GM06990 (cell line): ENCODE data around the gene MIDN.
A peak's percentile ranks its signal among the peaks of the same experiment; 100 is the strongest.

Source experiments
- DNase-seq: peaks from one replicate; pipeline ENCODE4 v3.0.0-alpha.2; 2011; ENCODE audit not compliant: insufficient read length; ENCODE audit errors: extremely low read depth
- H3K27me3 ChIP-seq: replicated peaks from 2 replicates; pipeline ENCODE4 v1.6.0; 2011; ENCODE audit warnings: low read length; ENCODE audit not compliant: control insufficient read depth, insufficient read depth
- H3K36me3 ChIP-seq: 2 replicates; pipeline ENCODE4 v1.5.1; 2011; ENCODE audit warnings: low read length; ENCODE audit not compliant: control insufficient read depth, insufficient read depth
- H3K4me3 ChIP-seq: replicated peaks from 2 replicates; pipeline ENCODE4 v1.5.1; 2011; ENCODE audit warnings: low read depth, mild to moderate bottlenecking, control low read depth, low read length
- TF ChIP-seq, protein P1 (sequence below): IDR thresholded peaks from 2 replicates; pipeline ENCODE4 v1.5.1; 2011; ENCODE audit warnings: low read length, control low read depth, mild to moderate bottlenecking, inconsistent platforms; ENCODE audit not compliant: insufficient read depth, poor library complexity, severe bottlenecking

Gene MIDN

DNA sequence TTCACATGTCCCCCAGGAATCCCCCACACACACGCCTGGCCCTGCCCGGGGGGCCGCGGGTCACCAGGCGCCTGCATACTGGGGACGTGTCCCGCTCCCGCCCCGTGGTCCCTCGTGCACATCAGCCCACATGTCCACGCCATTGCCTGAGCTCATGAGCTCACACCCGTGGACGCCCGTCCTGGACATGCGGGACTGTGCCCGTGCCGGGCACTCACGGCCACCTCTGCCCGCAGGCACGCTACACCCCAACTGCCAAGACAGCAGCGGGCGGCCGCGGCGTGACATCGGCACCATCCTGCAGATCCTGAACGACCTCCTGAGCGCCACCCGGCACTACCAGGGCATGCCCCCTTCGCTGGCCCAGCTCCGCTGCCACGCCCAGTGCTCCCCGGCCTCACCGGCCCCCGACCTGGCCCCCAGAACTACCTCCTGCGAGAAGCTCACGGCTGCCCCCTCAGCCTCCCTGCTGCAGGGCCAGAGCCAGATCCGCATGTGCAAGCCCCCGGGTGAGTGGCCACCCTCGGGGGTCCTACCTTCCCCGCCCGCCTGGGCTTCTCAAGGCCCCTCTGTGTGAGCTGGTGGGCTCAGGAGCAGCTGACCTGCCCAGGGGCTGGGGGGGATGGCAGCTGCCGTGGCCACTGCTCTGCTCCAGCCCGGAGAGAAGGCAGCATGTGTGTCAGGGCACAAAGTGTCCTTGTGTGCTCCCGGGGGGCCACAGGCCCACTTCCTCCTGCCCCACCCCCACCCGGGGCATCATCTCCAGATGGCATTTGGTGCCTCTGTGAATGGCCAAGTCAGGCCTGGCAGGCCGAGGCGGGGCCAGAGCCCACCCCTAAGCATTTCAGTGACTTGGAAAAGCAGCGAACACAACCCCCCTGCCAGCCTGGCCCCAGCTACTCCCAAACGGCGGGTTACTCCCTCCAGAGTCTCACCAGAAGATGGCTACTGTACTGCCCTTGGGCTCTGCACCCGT, 7.1 kb downstream of the MIDN start:
- TF ChIP-seq, protein P1, sequence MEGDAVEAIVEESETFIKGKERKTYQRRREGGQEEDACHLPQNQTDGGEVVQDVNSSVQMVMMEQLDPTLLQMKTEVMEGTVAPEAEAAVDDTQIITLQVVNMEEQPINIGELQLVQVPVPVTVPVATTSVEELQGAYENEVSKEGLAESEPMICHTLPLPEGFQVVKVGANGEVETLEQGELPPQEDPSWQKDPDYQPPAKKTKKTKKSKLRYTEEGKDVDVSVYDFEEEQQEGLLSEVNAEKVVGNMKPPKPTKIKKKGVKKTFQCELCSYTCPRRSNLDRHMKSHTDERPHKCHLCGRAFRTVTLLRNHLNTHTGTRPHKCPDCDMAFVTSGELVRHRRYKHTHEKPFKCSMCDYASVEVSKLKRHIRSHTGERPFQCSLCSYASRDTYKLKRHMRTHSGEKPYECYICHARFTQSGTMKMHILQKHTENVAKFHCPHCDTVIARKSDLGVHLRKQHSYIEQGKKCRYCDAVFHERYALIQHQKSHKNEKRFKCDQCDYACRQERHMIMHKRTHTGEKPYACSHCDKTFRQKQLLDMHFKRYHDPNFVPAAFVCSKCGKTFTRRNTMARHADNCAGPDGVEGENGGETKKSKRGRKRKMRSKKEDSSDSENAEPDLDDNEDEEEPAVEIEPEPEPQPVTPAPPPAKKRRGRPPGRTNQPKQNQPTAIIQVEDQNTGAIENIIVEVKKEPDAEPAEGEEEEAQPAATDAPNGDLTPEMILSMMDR: no peak
- no peak overlapping the region for H3K4me3 ChIP-seq
- no peak for DNase-seq
- H3K36me3 ChIP-seq: peaks cover 36% of the 10 kb centered on the region
- no peaks in the 10 kb centered on the region for H3K27me3 ChIP-seq

DNA sequence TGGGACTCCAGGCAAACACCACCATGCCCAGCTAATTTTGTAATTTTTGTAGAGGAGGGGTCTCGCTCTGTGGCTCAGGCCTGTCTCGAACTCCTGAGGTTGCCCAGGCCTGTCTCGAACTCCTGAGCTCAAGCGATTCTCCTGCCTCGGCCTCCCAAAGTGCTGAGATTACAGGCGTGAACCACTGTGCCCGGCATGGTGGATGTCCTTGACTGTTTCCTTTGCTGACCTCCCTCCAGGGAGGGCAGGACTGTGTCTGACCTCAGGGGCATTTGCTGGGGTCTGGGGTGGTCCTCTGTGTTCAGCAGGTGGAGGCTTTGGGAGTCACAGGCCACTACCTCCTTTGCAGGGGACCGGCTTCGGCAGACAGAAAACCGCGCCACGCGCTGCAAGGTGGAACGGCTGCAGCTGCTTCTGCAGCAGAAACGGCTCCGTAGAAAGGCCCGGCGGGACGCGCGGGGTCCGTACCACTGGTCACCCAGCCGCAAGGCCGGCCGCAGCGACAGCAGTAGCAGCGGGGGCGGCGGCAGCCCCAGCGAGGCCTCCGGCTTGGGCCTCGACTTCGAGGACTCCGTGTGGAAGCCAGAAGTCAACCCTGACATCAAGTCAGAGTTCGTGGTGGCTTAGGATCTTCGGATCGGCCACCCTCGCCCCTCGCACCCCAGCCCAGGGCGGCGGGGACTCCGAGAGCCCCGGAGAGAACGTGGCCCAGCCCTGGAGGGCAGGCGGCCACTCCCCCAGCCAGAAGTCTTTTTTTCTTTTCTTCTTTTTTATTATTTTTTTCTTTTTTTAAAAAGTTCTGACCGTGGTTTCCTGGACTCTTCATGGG, 8.5 kb downstream of the MIDN start:
- Histone ChIP-seq H3K27me3 (no peaks in the 10 kb centered on the region), H3K4me3 (no peak overlapping the region), H3K36me3 (peaks cover 31% of the 10 kb centered on the region)
- no peak for DNase-seq
- TF ChIP-seq, protein P1: no peak

DNA sequence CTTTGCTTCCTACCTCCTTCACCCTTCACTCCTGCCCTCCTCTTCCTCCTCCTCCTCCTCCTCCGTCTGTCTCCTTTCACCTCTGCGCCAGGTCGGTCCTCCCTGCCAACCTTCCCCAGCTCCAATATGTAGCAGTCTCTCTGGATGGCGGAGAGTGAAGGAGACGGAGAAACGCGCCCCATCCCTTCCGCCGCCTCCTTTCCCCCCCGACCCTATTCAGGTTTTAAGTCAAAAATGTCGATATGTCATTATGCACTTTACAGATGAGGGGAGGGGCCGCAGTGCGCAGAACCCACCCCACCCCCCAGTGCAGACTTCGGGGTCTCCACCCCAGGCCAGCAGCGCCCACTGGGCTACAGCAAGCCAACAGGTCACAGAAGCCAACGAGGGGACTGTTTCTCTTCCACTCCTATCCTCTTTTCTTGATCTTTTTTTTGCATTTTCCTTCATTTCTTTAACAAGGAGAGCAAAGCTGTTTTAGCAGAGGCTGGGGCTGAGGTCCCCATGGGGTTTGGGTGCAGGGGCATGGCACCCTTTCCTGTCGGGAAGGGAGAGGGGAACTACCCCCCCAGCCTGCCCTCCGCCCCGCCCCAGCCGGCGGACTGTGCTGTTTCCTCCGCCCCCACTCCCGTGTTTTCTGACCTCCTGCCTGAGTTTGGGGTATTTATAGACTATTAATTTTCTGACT, 9.2 kb downstream of the MIDN start:
- Histone ChIP-seq H3K36me3 (peaks cover 30% of the 10 kb centered on the region), H3K4me3 (no peak overlapping the region), H3K27me3 (no peaks in the 10 kb centered on the region)
- TF ChIP-seq, protein P1: no peak
- no peak for DNase-seq

DNA sequence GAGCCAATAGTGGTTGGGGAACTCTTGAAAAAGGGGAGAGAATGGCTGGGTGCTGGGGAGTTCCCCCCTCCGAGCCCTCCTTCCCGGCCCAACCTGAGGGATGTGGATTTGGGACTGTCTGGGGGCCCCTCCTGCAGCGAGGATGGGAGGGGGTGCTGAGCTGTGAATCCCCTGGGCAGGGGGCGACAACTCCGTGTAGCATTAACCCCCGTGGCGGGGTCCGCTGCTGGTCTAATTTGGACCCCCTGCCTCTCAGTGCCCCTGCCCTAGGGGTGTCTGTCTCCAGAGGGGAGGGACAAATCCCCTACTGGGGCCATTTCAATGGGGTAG, 9.7 kb downstream of the MIDN start:
- no peaks in the 10 kb centered on the region for H3K27me3 ChIP-seq
- TF ChIP-seq, protein P1: no peak
- H3K36me3 ChIP-seq: peaks cover 30% of the 10 kb centered on the region
- H3K4me3 ChIP-seq: no peak overlapping the region; the same call in none of the 2 replicates
- no peak for DNase-seq

DNA sequence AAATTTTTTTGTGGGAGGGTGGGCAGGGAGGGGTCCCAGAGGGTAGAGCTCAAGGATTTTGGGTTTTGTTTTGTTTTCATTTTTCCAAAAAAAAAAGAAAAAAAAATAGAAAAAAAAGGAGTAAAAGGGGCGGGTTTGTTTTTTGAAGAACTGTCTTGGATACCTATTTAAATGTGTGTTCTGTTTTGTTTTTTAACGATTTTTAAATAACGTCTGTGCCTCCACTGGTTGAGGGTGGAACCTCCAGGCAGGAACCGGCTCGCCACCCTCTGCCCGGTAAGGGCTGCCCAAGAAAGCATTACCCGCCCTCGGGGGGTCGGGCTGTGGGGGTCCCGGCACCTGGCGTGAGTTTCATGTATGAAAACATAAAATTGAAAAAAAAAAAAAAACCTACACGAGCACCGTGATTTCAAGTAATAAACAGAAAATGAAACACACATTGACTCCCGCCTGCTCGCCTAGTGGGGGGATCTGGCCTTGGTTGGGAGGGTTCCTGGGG, 10.4 kb downstream of the MIDN start:
- no peak for DNase-seq
- peaks cover 30% of the 10 kb centered on the region for H3K36me3 ChIP-seq
- TF ChIP-seq, protein P1: no peak
- peak overlapping the region; percentile 69 for H3K4me3 ChIP-seq
- no peaks in the 10 kb centered on the region for H3K27me3 ChIP-seq
